ENCODE measurements around the gene CEACAM21.

- TF ChIP-seq CTCF (IDR thresholded peaks at IDR 0.05) (no peak), POLR2A (IDR thresholded peaks at IDR 0.05) (no peak)
Measured at GRCh38 chr19:41551212-41551610, 24.8 kb upstream of the CEACAM21 start.

All from testis (tissue), 2 donors.